SK-N-SH (cell line): Measurements from ENCODE around the gene STX2. TPM values are rescaled to one million over a fixed set of nuclear protein-coding genes. Genes with fewer than 3 reads are reported as not detected.

ENCODE experiments used
- CTCF ChIA-PET: fragments of 300-600, 350-600 bp; formaldehyde crosslinking; extraction: SDS; loops from one replicate; lab custom pipeline; 2021; lab: Yijun Ruan, JAX
- POLR2A ChIA-PET: fragments of 350-600 bp; sonication (Branson Sonifier 250); formaldehyde crosslinking; extraction: SDS; loops from one replicate; lab custom pipeline; 2020; ENCODE audit warnings: antibody characterized with exemption, inconsistent platforms; lab: Yijun Ruan, JAX
- DNase-seq: peaks from one replicate; pipeline ENCODE4 v3.0.0; 2012
- H2AFZ ChIP-seq: fragments of 200-600 bp; sonication (generic); 2 replicates; pipeline ENCODE4 v1.8.1; 2016; ENCODE audit warnings: antibody characterized with exemption, mild to moderate bottlenecking, low read depth
- H3F3A ChIP-seq: fragments of 200-600 bp; sonication (generic); replicated peaks from 2 replicates; pipeline ENCODE3; 2016; ENCODE audit warnings: antibody characterized with exemption, mild to moderate bottlenecking; ENCODE audit not compliant: insufficient read depth
- H3K27ac ChIP-seq, 2 experiments: fragments of 200-500 bp in 1 of 2; fragments of 200-600 bp in 1 of 2; sonication (Bioruptor generic) in 1 of 2; sonication (generic), shearing (Covaris generic) in 1 of 2; 2 replicates each; pipeline versions ENCODE4 v1.5.1 to v1.6.1; 2014 to 2016; ENCODE audit warnings: low read depth in 2 of 2, inconsistent platforms in 1 of 2, low read length in 1 of 2, mild to moderate bottlenecking in 1 of 2, mixed read lengths in 1 of 2
- H3K27me3 ChIP-seq: fragments of 200-600 bp; sonication (generic), shearing (Covaris generic); 2 replicates; pipeline ENCODE4 v1.6.1; 2016; ENCODE audit warnings: mixed run types; ENCODE audit not compliant: insufficient read depth
- H3K36me3 ChIP-seq, 2 experiments: fragments of 200-500 bp in 1 of 2; fragments of 200-600 bp in 1 of 2; sonication (Bioruptor generic) in 1 of 2; sonication (generic) in 1 of 2; replicated peaks in 1 of 2; 2 replicates each; pipeline versions ENCODE3 to v1.5.1; 2014 to 2016; ENCODE audit warnings: low read length in 1 of 2, mild to moderate bottlenecking in 1 of 2; ENCODE audit not compliant: insufficient read depth in 2 of 2, control insufficient read depth in 1 of 2
- H3K4me1 ChIP-seq, 2 experiments: fragments of 200-500 bp in 1 of 2; fragments of 200-600 bp in 1 of 2; sonication (Bioruptor generic) in 1 of 2; sonication (generic), shearing (Covaris generic) in 1 of 2; 2 replicates each; pipeline versions ENCODE4 v1.5.1 to v1.6.1; 2014 to 2016; ENCODE audit warnings: low read depth in 1 of 2, low read length in 1 of 2, mixed run types in 1 of 2; ENCODE audit not compliant: insufficient read depth in 2 of 2, control insufficient read depth in 1 of 2
- H3K4me2 ChIP-seq: fragments of 200-600 bp; sonication (generic), shearing (Covaris generic); 2 replicates; pipeline ENCODE4 v1.6.1; 2017; ENCODE audit warnings: mixed run types
- H3K4me3 ChIP-seq, 2 experiments: fragments of 200-500 bp in 1 of 2; fragments of 200-600 bp in 1 of 2; sonication (Bioruptor generic) in 1 of 2; sonication (generic), shearing (Covaris generic) in 1 of 2; 2 replicates each; pipeline versions ENCODE4 v1.5.1 to v1.8.1; 2014 to 2016; ENCODE audit warnings: low read depth in 2 of 2, inconsistent platforms in 1 of 2, low read length in 1 of 2, mild to moderate bottlenecking in 1 of 2, mixed read lengths in 1 of 2, moderate library complexity in 1 of 2
- H3K79me2 ChIP-seq: fragments of 200-600 bp; sonication (generic); 2 replicates; pipeline ENCODE4 v1.8.1; 2017; ENCODE audit warnings: mild to moderate bottlenecking; ENCODE audit not compliant: insufficient read depth
- H3K9ac ChIP-seq: fragments of 200-600 bp; sonication (generic); 2 replicates; pipeline ENCODE4 v1.6.1; 2017; ENCODE audit warnings: mixed run types
- H3K9me2 ChIP-seq: fragments of 200-600 bp; sonication (generic); 2 replicates; pipeline ENCODE4 v1.6.1; 2017; ENCODE audit warnings: mixed run types
- H3K9me3 ChIP-seq: fragments of 200-600 bp; sonication (generic); 2 replicates; pipeline ENCODE4 v1.6.1; 2017; ENCODE audit warnings: mixed run types, mild to moderate bottlenecking, moderate library complexity
- H4K20me1 ChIP-seq: fragments of 200-600 bp; sonication (generic); 2 replicates; pipeline ENCODE4 v1.6.1; 2017; ENCODE audit warnings: mild to moderate bottlenecking, mixed run types; ENCODE audit not compliant: insufficient read depth
- ELF1 ChIP-seq: IDR thresholded peaks from 2 replicates; pipeline ENCODE4 v1.4.0; 2012
- EZH2phosphoT487 ChIP-seq: fragments of 200-600 bp; sonication (generic); IDR thresholded peaks from 2 replicates; pipeline ENCODE4 v1.6.1; 2017; ENCODE audit warnings: low read depth, mixed run types, mild to moderate bottlenecking, antibody characterized with exemption, moderate library complexity, borderline replicate concordance
- FOSL2 ChIP-seq: IDR thresholded peaks from 2 replicates; pipeline ENCODE4 v1.4.0; 2012; ENCODE audit warnings: low read depth, mild to moderate bottlenecking, moderate library complexity, borderline replicate concordance
- FOXJ3 ChIP-seq: sonication (generic); formaldehyde crosslinking; IDR thresholded peaks from 2 replicates; pipeline ENCODE4 v1.5.1; 2020; ENCODE audit warnings: mild to moderate bottlenecking, missing genetic modification reagents
- GABPA ChIP-seq: IDR thresholded peaks from 2 replicates; pipeline ENCODE4 v1.4.0; 2012; ENCODE audit warnings: low read depth, mild to moderate bottlenecking
- GATA2 ChIP-seq: sonication (generic); formaldehyde crosslinking; IDR thresholded peaks from 2 replicates; pipeline ENCODE4 v1.5.0; 2020; ENCODE audit warnings: mild to moderate bottlenecking, missing genetic modification reagents
- IRF3 ChIP-seq: fragments of 150-350 bp; IDR thresholded peaks from 2 replicates; pipeline ENCODE4 v1.6.1; 2016; ENCODE audit warnings: mild to moderate bottlenecking, low read depth, low read length
- JUND ChIP-seq: IDR thresholded peaks from 2 replicates; pipeline ENCODE4 v1.4.0; 2012
- MEF2A ChIP-seq: IDR thresholded peaks from 2 replicates; pipeline ENCODE4 v1.4.0; 2012; ENCODE audit warnings: low read depth, borderline replicate concordance
- MXI1 ChIP-seq: IDR thresholded peaks from 2 replicates; pipeline ENCODE4 v1.6.1; 2012; ENCODE audit warnings: mild to moderate bottlenecking, low read depth, low read length, improper control_type of control experiment
- NFIC ChIP-seq: IDR thresholded peaks from 2 replicates; pipeline ENCODE4 v1.4.0; 2012; ENCODE audit warnings: borderline replicate concordance
- NRF1 ChIP-seq: IDR thresholded peaks from 2 replicates; pipeline ENCODE4 v1.6.1; 2012; ENCODE audit warnings: low read depth, mild to moderate bottlenecking, low read length
- POLR2AphosphoS5 ChIP-seq: IDR thresholded peaks from 2 replicates; pipeline ENCODE4 v1.6.1; 2012; ENCODE audit warnings: low read depth, low read length
- RCOR1 ChIP-seq: fragments of 150-350 bp; IDR thresholded peaks from 2 replicates; pipeline ENCODE4 v1.6.1; 2017; ENCODE audit warnings: antibody characterized with exemption, low read length
- REST ChIP-seq: IDR thresholded peaks from 2 replicates; pipeline ENCODE4 v1.6.1; 2012; ENCODE audit warnings: mild to moderate bottlenecking, low read depth, low read length, moderate library complexity
- SIN3A ChIP-seq: IDR thresholded peaks from 2 replicates; pipeline ENCODE4 v1.6.1; 2012; ENCODE audit warnings: low read depth, mild to moderate bottlenecking, low read length, moderate library complexity, borderline replicate concordance
- SMC3 ChIP-seq: IDR thresholded peaks from 2 replicates; pipeline ENCODE4 v1.6.1; 2012; ENCODE audit warnings: low read depth, low read length, improper control_type of control experiment
- USF1 ChIP-seq: IDR thresholded peaks from 2 replicates; pipeline ENCODE4 v1.4.0; 2012; ENCODE audit warnings: low read depth, borderline replicate concordance
- YY1 ChIP-seq: IDR thresholded peaks from 2 replicates; pipeline ENCODE4 v1.4.0; 2012; ENCODE audit warnings: low read depth, mild to moderate bottlenecking
- WGBS: methylation state at CpG from one replicate; pipeline ENCODE4 v1.1.6; 2017; ENCODE audit warnings: low lambda C conversion rate; 5-methylcytosine and 5-hydroxymethylcytosine counted together
- polyA plus RNA-seq, 3 experiments: library from polyadenylated mRNA; depleted of rRNA; stranded (reverse); fragments of >200 nt; gene quantifications; 2 replicates each; pipeline ENCODE4 v1.2.3, GENCODE V29; 2012

STX2 gene
- polyA plus RNA-seq, 1 of the 3 experiments (the other 2 are of a cell fraction) = 25.1 TPM

- TF ChIP-seq MXI1 (no peak), IRF3 (no peak), SMC3 (no peak), USF1 (no peak), EZH2phosphoT487 (no peak), POLR2AphosphoS5 (no peak), FOSL2 (no peak), NRF1 (no peak), GABPA (no peak), ELF1 (no peak), MEF2A (no peak), NFIC (no peak), REST (no peak), SIN3A (no peak), YY1 (no peak), JUND (no peak), FOXJ3 (CRISPR knock-in tag) (no peak), RCOR1 (no peak), GATA2 (CRISPR knock-in tag) (no peak)
- H3K27ac ChIP-seq = no peak overlapping the region
- H2AFZ ChIP-seq = no peak overlapping the region
- CTCF ChIA-PET = interaction anchor here (1.1 kb wide), 1 partner anchor 9 kb away, joined by 4 read pairs; no protein-coding TSS in a partner anchor
- no peak for DNase-seq
- H3K4me2 ChIP-seq = no peak overlapping the region
- H3K9ac ChIP-seq = no peak overlapping the region
- no peaks in the 10 kb centered on the region for H3F3A ChIP-seq
- WGBS = 49% methylated on average over 3 of the region's 4 CpGs
- no peaks in the 10 kb centered on the region for H3K4me1 ChIP-seq
- H3K9me3 ChIP-seq = no peaks in the 10 kb centered on the region
- no peaks in the 10 kb centered on the region for H3K36me3 ChIP-seq
- H3K4me3 ChIP-seq = no peak overlapping the region
- POLR2A ChIA-PET = no interaction called here
- H3K9me2 ChIP-seq = no peaks in the 10 kb centered on the region
- no peaks in the 10 kb centered on the region for H4K20me1 ChIP-seq
- H3K27me3 ChIP-seq = no peaks in the 10 kb centered on the region
- H3K79me2 ChIP-seq = no peaks in the 10 kb centered on the region
Observed at GRCh38 chr12:130862161-130862560, 23.1 kb upstream of the STX2 start.
